Tibial nerve (tissue), 3 donors: Measurements from ENCODE around the gene CFAP43.

Experiments
- POLR2A ChIP-seq, 2 donors: fragments of 450-650 bp; IDR thresholded peaks; one replicate each; pipeline ENCODE4 v1.6.1; 2017; ENCODE audit warnings: antibody characterized with exemption in 2 of 2, mild to moderate bottlenecking in 2 of 2, moderate library complexity in 2 of 2
- TF ChIP-seq, protein P1 (sequence below), 5 experiments: fragments of 200-600 bp in 3 of 5; fragments of 450-650 bp in 2 of 5; sonication (generic) in 3 of 5; IDR thresholded peaks; one replicate each; pipeline ENCODE4 v1.5.1; 2016 to 2019; ENCODE audit warnings: antibody characterized with exemption in 5 of 5, mild to moderate bottlenecking in 3 of 5, moderate library complexity in 2 of 5

DNA sequence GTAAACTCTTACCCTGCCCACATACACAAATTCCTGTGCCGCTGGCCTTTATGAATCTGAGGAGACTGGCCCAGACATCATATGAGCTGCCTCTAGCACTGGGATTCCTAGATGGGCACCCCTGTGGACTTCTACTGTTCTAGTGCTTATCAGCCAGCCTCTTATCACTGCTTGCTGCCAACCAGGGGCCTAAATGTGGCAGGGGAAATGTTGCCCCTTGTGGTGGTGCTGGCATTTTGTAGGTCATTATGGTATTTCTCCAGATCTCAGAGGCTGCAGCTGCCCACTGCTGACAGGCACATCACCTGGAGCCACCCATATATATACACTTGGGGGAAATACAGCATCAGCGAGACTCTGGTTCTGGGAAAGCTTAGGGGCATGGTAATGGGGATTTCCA, 104.8 kb downstream of the CFAP43 start:
- TF ChIP-seq, protein P1, sequence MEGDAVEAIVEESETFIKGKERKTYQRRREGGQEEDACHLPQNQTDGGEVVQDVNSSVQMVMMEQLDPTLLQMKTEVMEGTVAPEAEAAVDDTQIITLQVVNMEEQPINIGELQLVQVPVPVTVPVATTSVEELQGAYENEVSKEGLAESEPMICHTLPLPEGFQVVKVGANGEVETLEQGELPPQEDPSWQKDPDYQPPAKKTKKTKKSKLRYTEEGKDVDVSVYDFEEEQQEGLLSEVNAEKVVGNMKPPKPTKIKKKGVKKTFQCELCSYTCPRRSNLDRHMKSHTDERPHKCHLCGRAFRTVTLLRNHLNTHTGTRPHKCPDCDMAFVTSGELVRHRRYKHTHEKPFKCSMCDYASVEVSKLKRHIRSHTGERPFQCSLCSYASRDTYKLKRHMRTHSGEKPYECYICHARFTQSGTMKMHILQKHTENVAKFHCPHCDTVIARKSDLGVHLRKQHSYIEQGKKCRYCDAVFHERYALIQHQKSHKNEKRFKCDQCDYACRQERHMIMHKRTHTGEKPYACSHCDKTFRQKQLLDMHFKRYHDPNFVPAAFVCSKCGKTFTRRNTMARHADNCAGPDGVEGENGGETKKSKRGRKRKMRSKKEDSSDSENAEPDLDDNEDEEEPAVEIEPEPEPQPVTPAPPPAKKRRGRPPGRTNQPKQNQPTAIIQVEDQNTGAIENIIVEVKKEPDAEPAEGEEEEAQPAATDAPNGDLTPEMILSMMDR (IDR thresholded peaks at IDR 0.05): no peak
- no peak for TF ChIP-seq POLR2A (IDR thresholded peaks at IDR 0.05)
